Thyroid gland (tissue), 4 donors: ENCODE data around the gene EFNA5.

ENCODE experiments used
- CTCF ChIP-seq, 6 experiments: fragments of 200-600 bp in 3 of 6; fragments of 450-650 bp in 3 of 6; sonication (generic) in 3 of 6; IDR thresholded peaks; one replicate each; pipeline ENCODE4 v1.5.1; 2016 to 2019; ENCODE audit warnings: antibody characterized with exemption in 6 of 6, mild to moderate bottlenecking in 2 of 6, inconsistent platforms in 1 of 6, moderate library complexity in 1 of 6
- POLR2A ChIP-seq, 2 donors: fragments of 450-650 bp; IDR thresholded peaks; one replicate each; pipeline ENCODE4 v1.6.1; 2017; ENCODE audit warnings: antibody characterized with exemption in 2 of 2, mild to moderate bottlenecking in 2 of 2, moderate library complexity in 1 of 2

GRCh38 chr5:107570805-107571531 lies 99.8 kb downstream of the EFNA5 start:
- no peak for TF ChIP-seq CTCF (IDR thresholded peaks at IDR 0.05)
- TF ChIP-seq POLR2A (IDR thresholded peaks at IDR 0.05), result no peak
